MM.1S (cell line): ENCODE data around the gene SHANK1.

Experiments used
- DNase-seq: peaks from one replicate; pipeline ENCODE4 v3.0.0-alpha.2; 2015
- H2AFZ ChIP-seq: fragments of 300-600 bp; sonication (generic); 2 replicates; pipeline ENCODE4 v1.6.0; 2016; ENCODE audit warnings: antibody characterized with exemption, low read length
- H3F3A ChIP-seq: fragments of 300-600 bp; sonication (generic); 2 replicates; pipeline ENCODE4 v1.6.1; 2016; ENCODE audit warnings: mild to moderate bottlenecking, antibody characterized with exemption, low read length, moderate library complexity, mixed read lengths; ENCODE audit not compliant: insufficient read depth
- H3K27ac ChIP-seq: fragments of 300-600 bp; sonication (generic); 2 replicates; pipeline ENCODE4 v1.5.1; 2016; ENCODE audit warnings: mild to moderate bottlenecking, low read length
- H3K27me3 ChIP-seq: fragments of 300-600 bp; sonication (generic); replicated peaks from 2 replicates; pipeline ENCODE4 v1.6.0; 2016; ENCODE audit warnings: low read length; ENCODE audit not compliant: insufficient read depth
- H3K36me3 ChIP-seq: fragments of 300-600 bp; sonication (generic); replicated peaks from 2 replicates; pipeline ENCODE4 v1.6.1; 2016; ENCODE audit warnings: mild to moderate bottlenecking, low read length, mixed read lengths; ENCODE audit not compliant: insufficient read depth
- H3K4me1 ChIP-seq: fragments of 300-600 bp; sonication (generic); 2 replicates; pipeline ENCODE4 v1.6.1; 2016; ENCODE audit warnings: low read length, mixed read lengths
- H3K4me2 ChIP-seq: fragments of 300-600 bp; sonication (generic); 2 replicates; pipeline ENCODE4 v1.6.0; 2016; ENCODE audit warnings: low read depth, low read length
- H3K4me3 ChIP-seq: fragments of 300-600 bp; sonication (generic); 2 replicates; pipeline ENCODE4 v1.5.1; 2016; ENCODE audit warnings: low read length, mixed read lengths
- H3K79me2 ChIP-seq: fragments of 300-600 bp; sonication (generic); 2 replicates; pipeline ENCODE4 v1.6.1; 2016; ENCODE audit warnings: mixed run types, low read length, mixed read lengths
- H3K9ac ChIP-seq: fragments of 300-600 bp; sonication (generic); 2 replicates; pipeline ENCODE4 v1.6.1; 2016; ENCODE audit warnings: low read length, mixed read lengths
- H3K9me2 ChIP-seq: fragments of 300-600 bp; sonication (generic); replicated peaks from 2 replicates; pipeline ENCODE4 v1.6.1; 2016; ENCODE audit warnings: mild to moderate bottlenecking, low read length, mixed read lengths; ENCODE audit not compliant: insufficient read depth
- H3K9me3 ChIP-seq: fragments of 300-600 bp; sonication (generic); replicated peaks from 2 replicates; pipeline ENCODE4 v1.6.1; 2016; ENCODE audit warnings: mild to moderate bottlenecking, low read length, mixed read lengths; ENCODE audit not compliant: insufficient read depth
- H4K20me1 ChIP-seq: fragments of 300-600 bp; sonication (generic); 2 replicates; pipeline ENCODE4 v1.6.1; 2016; ENCODE audit warnings: mild to moderate bottlenecking, low read length, moderate library complexity, mixed read lengths; ENCODE audit not compliant: insufficient read depth
- EZH2 ChIP-seq: fragments of 300-600 bp; sonication (generic); optimal IDR thresholded peaks from 2 replicates; pipeline ENCODE3; 2017; ENCODE audit warnings: low read depth, mild to moderate bottlenecking, antibody characterized with exemption, low read length, mixed read lengths
- EZH2phosphoT487 ChIP-seq: fragments of 300-600 bp; sonication (generic); IDR thresholded peaks from 2 replicates; pipeline ENCODE4 v1.6.1; 2018; ENCODE audit warnings: antibody characterized with exemption, low read length
- TF ChIP-seq, protein P1 (sequence below): fragments of 300-600 bp; sonication (generic); IDR thresholded peaks from 2 replicates; pipeline ENCODE4 v1.5.1; 2016; ENCODE audit warnings: antibody characterized with exemption, low read length, mixed read lengths

SHANK1 gene

DNA sequence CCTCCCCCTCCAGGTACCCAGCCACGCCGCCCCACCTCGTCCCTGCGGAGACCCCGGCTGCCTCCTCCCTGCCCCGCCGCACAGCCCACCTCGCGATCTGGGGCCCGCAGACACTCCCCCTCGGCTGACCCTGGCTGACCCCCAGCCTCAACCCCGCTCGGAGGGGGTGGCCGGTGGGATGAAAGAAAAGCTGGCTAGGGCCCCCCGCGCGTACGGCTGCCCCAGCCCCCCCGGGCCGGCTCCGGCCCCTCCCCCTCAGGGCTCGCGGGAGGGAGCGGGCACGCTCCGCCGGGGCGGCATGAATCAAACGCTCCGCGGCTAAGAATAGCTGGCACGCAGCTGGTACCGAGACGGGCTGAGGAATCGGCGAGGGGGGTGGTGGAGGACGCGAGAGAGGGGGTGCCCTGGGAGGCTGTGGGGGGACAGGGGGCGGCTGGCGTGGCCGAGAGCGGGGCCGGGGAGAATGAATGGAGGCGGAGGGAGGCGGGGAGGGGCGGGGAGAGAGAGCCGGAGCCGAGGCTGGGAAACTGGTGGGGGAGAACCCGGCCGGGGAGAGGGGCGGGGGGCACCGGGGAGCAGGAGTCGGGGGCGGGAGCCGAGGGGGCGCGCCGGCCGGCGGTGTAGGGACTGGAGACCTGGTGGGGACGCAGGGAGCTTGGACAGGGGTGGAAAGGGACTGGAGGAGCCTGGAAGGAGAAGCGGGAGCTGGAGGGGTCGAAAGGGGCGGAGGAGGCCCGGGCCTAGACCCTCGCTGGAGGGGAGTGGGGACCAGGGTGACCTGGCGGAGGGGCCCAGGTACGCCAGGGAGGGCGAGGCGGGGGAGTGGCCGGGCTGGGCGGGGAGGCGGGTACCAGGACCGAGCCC, 1.1 kb downstream of the SHANK1 start:
- H3K36me3 ChIP-seq = no peaks in the 10 kb centered on the region
- DNase-seq = no peak
- TF ChIP-seq EZH2 = no peak
- TF ChIP-seq, protein P1, sequence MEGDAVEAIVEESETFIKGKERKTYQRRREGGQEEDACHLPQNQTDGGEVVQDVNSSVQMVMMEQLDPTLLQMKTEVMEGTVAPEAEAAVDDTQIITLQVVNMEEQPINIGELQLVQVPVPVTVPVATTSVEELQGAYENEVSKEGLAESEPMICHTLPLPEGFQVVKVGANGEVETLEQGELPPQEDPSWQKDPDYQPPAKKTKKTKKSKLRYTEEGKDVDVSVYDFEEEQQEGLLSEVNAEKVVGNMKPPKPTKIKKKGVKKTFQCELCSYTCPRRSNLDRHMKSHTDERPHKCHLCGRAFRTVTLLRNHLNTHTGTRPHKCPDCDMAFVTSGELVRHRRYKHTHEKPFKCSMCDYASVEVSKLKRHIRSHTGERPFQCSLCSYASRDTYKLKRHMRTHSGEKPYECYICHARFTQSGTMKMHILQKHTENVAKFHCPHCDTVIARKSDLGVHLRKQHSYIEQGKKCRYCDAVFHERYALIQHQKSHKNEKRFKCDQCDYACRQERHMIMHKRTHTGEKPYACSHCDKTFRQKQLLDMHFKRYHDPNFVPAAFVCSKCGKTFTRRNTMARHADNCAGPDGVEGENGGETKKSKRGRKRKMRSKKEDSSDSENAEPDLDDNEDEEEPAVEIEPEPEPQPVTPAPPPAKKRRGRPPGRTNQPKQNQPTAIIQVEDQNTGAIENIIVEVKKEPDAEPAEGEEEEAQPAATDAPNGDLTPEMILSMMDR = no peak
- no peak for TF ChIP-seq EZH2phosphoT487
- no peaks in the 10 kb centered on the region for H3K79me2 ChIP-seq
- no peak overlapping the region for H2AFZ ChIP-seq
- H3F3A ChIP-seq = no peaks in the 10 kb centered on the region
- no peaks in the 10 kb centered on the region for H3K9me2 ChIP-seq
- H3K27me3 ChIP-seq = peaks cover 56% of the 10 kb centered on the region
- H3K4me2 ChIP-seq = no peak overlapping the region
- no peaks in the 10 kb centered on the region for H4K20me1 ChIP-seq
- no peaks in the 10 kb centered on the region for H3K4me1 ChIP-seq
- H3K4me3 ChIP-seq = no peak overlapping the region
- H3K27ac ChIP-seq = no peak overlapping the region
- no peaks in the 10 kb centered on the region for H3K9me3 ChIP-seq
- H3K9ac ChIP-seq = no peak overlapping the region

DNA sequence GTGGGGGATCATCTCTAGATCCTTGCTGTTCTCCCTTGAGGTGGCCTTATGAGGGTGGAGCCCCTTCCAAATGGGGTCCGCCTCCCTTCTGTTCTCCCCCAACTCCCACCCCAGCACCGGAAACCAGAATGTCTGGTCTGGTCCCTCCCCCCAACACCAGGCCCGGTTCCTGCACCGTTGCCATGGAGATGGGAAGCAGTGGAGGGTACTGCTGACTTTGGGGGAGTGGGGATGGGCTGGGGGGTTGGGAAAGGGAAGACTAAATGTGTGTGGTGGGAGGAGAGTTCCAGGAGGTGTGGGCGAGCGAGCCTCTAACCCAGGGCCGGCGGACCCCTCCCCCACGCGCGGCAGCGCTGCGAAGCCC, 1.7 kb downstream of the SHANK1 start:
- Histone ChIP-seq H3K4me1 (no peaks in the 10 kb centered on the region), H3K9ac (no peak overlapping the region), H3K79me2 (no peaks in the 10 kb centered on the region), H2AFZ (no peak overlapping the region), H3K27me3 (peaks cover 56% of the 10 kb centered on the region), H3K9me2 (no peaks in the 10 kb centered on the region), H3K9me3 (no peaks in the 10 kb centered on the region), H3K27ac (no peak overlapping the region), H3K4me2 (no peak overlapping the region), H3F3A (no peaks in the 10 kb centered on the region), H3K4me3 (no peak overlapping the region), H3K36me3 (no peaks in the 10 kb centered on the region), H4K20me1 (no peaks in the 10 kb centered on the region)
- no peak for TF ChIP-seq EZH2phosphoT487
- TF ChIP-seq, protein P1 = no peak
- TF ChIP-seq EZH2 = no peak
- DNase-seq = no peak

DNA sequence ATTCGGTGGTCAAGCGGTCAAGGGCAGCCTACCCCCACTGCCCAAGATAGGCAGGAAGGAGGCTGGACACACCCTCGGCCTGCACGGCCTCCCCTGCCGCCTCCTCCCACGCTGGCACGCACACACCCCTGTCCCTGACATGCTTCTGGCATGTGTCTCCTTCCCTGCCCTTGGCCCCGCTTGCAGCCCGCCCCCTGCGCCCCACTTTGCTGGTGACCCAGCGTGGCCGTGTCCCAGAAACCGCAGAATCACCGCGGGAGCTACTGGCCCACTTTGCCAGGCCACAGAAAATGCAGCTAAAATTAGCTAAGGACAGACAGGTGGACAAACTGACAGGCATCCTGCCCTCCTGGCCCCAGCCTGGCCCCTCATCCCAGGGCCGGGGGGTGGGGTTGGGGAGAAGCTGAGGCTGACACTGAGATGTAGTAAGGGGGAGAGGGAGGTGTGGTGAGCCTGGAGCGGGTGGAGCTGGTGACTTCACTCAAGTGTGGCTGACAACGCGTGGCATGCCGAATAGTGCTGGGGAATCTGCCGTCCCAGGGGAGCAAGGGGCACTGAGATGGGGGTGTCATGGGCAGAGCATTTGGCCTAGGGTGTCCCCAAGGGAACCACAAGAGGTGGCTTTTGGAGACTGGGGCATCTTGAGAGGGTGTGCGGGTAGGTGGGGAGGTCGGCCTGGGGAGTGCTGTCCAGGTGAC, 2.4 kb downstream of the SHANK1 start:
- H3K27ac ChIP-seq = no peak overlapping the region
- no peak for TF ChIP-seq EZH2
- TF ChIP-seq, protein P1 = no peak
- TF ChIP-seq EZH2phosphoT487 = no peak
- no peak for DNase-seq
- H3K27me3 ChIP-seq = peaks cover 63% of the 10 kb centered on the region
- H4K20me1 ChIP-seq = no peaks in the 10 kb centered on the region
- no peaks in the 10 kb centered on the region for H3K4me1 ChIP-seq
- H3K9ac ChIP-seq = no peak overlapping the region
- no peaks in the 10 kb centered on the region for H3K79me2 ChIP-seq
- no peaks in the 10 kb centered on the region for H3F3A ChIP-seq
- H3K4me2 ChIP-seq = no peak overlapping the region
- no peaks in the 10 kb centered on the region for H3K9me2 ChIP-seq
- no peaks in the 10 kb centered on the region for H3K36me3 ChIP-seq
- H3K9me3 ChIP-seq = no peaks in the 10 kb centered on the region
- H2AFZ ChIP-seq = no peak overlapping the region
- no peak overlapping the region for H3K4me3 ChIP-seq
